Heart left ventricle (tissue), 13 donors: ENCODE data around the gene C14orf93.

Experiments
- CTCF ChIP-seq, 12 donors: fragments of 200-600 bp; sonication (generic) in 4 of 12; IDR thresholded peaks; one replicate each; pipeline versions ENCODE4 v1.5.0 to v1.8.0; 2018 to 2022; ENCODE audit warnings: antibody characterized with exemption in 12 of 12, mild to moderate bottlenecking in 5 of 12
- POLR2A ChIP-seq, 2 donors: fragments of 450-650 bp; IDR thresholded peaks; one replicate each; pipeline ENCODE4 v1.6.1; 2017; ENCODE audit warnings: antibody characterized with exemption in 2 of 2, mild to moderate bottlenecking in 2 of 2, moderate library complexity in 2 of 2
- donor health status: ischemic (EF 13 %, LVEDD 7.1; RV severe dilation, severe dysfunction).
- donor health status: DM: no; HTN: yes; CAD: no.
- donor health status: DM: no; HTN: no; CAD: no.
- donor health status: ischemic (EF 25% LVEDD 6.9; RV normal size, moderate dysfunction).
- donor health status: ischemic (EF 25% LVEDD 5.7; RV mildly dilated, moderate dysfunction).
- donor health status: ischemic (EF 35%, LVEDD 5.7; RV mildly dilated, moderate dysfunction).
- donor health status: nonischemic (EF 11% LVEDD 7.7; RV severe dilation, severe dysfunction).
- donor health status: DM: yes; HTN: yes; CAD: no.
- donor health status: PGD.
- donor health status: ischemic (EF 29% LVEDD 5.4; RV normal size, mild dysfunction).
- donor health status: nonischemic (EF 23%, LVEDD 6.1; RV moderate dilation, normal function).

- TF ChIP-seq POLR2A (IDR thresholded peaks at IDR 0.05) (no peak), CTCF (IDR thresholded peaks at IDR 0.05) (no peak)
Measured at GRCh38 chr14:22979748-22980392, 30.1 kb downstream of the C14orf93 start.
